Stimulated activated CD4-positive, alpha-beta T cell treated with anti-CD3 and anti-CD28 coated beads, Interleukin-2, amount 100 ng/mL, for 48 hours (primary cell): ENCODE results near the gene THSD4.

Experiments used
- DNase-seq, 2 donors: peaks; one replicate each; pipeline ENCODE4 v3.0.0-alpha.2; 2020

THSD4 gene

DNA sequence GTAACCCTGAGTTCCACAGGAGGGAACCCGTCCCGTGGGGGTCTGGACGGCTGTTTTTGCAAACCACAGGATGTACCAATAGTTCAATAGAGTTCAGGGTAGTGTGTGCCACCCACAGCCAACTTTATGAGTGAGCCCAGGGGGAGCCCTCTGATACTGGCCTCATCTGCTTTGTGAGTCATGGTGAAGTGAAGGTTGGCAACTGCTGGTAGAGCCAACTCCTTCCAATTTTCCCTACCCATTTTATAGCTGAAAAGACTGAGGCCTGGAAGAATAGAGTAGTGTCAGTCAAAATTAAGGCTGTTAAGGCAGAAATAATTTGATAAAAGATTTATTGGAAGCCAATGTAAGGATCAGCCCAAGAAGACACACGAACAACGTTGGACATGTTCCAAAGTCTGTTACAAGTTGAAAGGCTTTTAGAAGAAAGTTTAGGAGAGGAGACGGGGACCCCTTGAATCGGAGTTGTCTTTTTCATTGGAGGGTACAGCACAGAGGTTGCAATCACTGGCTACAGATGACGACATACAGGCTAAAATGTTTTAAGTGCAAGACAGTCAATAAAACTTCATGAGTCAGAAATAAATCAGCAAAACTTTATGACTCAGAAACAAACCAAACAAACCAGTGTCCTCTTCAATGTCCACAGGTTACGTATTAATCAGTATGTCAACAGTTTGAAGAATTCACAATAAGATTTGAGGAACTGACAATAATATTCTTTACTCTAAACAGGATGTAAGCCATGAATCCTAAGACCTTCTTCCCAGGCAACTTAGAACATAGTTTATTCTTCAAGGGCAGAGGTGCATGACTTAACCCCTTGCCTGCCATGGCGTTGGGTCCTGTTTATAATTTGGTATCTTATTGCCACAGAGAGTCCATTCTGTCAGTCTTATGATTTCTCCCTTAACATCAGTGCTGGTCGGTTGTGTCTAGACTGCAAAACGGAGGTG lies 632.1 kb downstream of the THSD4 start:
- DNase-seq: no peak

DNA sequence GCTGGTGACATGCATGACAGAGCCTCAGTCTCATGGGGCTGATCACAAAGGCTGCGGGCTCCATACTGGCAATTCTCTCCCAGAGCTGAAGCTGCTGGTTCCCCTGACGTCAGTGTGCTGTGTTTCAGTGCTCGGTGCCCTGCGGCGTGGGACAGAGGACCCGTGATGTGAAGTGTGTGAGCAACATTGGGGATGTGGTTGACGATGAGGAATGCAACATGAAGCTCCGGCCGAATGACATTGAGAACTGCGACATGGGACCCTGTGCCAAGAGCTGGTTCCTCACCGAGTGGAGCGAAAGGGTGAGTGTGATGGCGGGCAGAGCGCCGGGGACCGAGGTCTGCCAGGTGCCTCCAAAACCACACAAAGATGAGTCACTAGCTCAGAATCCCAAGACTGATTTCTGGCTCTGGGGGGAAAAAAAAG lies 633.0 kb downstream of the THSD4 start:
- no peak for DNase-seq

DNA sequence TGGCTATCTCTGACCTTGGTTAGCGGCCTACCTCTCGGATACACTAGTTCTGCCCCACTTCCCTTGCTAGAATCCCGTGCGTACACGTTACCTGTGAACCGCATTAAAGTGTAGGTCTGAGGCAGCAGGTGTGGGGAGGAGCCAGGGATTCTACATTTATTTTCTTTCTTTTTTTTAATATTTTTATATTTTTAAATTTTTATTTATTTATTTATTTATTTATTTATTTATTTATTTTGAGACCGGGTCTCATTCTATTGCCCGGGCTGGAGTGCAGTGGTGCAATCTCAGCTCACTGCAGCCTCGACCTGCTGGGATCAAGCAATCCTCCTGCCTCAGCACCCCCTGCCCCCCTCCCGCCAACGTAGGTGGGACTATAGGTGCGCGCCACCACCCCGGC lies 634.2 kb downstream of the THSD4 start:
- DNase-seq: no peak

DNA sequence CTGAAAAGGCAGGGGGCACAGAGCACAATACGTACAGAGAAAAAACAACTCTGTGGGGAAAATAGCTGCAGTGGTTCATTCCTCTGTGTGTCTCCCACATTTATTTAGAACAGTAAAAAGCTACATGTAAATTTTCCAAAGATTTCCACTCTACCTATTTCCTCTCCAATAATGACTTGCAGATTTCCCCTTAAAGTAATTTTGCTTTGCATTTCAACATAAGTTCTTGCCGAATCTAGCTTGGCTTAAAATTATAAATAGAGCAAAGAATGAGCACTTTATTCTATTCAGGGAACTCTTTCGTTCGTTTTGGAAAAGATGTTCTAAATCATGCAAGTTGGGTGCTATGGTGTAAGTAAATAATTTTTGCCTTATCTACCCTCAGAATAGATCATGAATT lies 636.9 kb downstream of the THSD4 start:
- DNase-seq: no peak

DNA sequence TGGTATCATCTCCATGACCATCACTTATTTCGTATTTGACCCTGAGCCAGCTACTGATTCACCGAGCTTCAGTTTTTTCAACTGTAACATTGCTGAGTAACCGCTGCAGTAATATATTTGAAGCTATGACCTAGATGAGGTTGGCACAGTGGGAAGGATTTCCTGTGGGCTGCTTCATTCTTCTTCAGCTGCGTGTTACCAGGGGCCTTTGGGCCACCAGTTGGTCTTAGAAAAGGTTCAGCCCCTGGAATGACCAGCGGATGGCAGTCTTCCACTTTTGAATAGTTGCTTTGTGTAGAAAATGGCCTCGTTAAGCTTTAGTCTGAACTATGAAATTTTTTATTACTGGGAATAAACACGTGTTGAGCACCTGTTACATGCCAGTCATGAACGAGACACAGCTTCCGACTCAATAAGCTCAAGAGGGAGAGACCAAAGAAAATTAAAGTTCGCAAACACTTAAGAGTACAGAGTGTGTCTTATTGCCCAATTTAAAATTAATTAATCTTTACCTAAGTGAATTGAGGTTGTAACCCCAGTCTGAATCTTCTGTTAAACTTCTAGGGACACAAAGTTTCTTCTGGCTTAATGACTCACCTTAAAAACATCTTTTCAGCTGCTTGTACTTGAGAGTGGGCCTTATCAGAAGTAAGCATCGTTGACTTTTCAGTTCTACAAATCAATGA lies 637.5 kb downstream of the THSD4 start:
- DNase-seq: no peak

DNA sequence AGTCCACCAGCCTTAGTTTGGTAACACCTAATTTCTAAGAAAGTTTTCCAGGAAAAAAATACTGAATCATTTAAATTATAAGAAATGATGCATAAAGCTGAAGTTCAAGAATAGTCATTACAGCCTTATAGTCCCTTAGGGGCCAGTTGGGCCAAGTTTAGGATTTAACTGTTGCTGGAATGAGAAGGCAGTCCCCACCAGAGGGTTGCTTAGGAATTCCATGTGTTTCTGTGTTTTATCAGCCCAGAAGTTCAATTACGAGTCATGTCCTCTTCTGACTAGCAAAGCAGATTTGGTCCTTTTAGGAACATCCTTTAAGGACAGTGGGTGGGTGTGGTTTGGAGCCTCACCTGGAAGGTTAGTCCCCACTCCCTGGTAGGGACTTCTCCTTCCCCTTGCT lies 638.1 kb downstream of the THSD4 start:
- no peak for DNase-seq

DNA sequence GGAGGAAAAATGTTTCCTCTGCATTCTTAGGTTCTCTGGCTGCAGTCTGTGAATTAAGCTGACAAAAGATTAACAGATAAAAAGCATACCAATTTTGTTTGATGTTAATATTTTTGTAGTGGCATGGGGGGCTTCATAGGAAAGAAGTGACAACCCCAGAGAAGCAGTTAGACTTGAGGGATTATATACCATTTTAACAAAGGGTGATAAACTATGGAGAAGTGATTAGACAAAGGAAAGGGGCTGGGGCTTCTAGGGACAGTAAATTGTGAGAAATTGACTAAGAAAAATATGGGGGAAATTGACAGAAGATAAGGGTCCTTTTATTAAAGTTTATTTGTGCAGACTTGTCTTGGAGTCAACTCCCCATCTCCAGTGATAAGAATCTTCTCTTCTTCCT lies 639.4 kb downstream of the THSD4 start:
- DNase-seq: no peak

DNA sequence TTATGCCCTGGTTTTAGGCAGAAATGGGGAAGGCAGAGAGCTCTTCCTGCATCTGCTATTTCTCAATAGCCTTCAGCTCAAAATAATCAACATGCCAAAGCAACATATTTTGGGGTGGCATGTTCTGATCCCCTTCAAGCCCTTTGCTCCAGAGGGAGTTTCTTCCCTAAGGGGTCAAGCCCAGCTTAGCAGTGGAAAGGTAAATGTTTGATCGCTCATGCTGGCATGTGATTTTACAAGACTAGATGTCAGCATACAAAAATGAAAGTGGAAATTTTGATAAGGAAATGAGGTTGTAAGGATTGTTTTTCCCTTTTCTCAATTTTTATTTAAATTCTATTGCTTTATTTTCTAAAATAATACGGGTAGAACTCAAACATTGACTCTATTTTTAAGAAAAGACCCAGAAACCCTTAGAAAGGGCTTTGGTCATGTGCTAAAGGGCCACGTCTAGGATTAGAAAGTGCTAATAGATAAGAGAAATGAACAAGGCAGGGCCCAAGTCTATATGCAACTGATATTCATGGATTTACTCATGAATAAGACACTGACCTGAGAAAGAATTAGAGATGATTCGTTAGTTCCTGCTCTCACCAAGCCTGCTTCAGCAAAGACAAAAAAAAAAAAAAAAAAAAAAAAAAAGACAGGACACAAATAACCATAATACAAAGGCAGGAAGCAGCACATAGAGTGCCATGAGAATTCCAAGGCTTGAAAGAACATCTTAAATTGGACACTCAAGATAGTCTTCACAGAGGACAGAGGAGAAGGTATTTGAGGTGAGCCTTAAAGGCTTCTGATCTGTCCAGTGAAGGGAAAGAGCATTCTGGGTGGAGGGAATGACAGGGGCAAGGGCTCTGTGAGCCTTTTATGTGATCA lies 640.1 kb downstream of the THSD4 start:
- no peak for DNase-seq

DNA sequence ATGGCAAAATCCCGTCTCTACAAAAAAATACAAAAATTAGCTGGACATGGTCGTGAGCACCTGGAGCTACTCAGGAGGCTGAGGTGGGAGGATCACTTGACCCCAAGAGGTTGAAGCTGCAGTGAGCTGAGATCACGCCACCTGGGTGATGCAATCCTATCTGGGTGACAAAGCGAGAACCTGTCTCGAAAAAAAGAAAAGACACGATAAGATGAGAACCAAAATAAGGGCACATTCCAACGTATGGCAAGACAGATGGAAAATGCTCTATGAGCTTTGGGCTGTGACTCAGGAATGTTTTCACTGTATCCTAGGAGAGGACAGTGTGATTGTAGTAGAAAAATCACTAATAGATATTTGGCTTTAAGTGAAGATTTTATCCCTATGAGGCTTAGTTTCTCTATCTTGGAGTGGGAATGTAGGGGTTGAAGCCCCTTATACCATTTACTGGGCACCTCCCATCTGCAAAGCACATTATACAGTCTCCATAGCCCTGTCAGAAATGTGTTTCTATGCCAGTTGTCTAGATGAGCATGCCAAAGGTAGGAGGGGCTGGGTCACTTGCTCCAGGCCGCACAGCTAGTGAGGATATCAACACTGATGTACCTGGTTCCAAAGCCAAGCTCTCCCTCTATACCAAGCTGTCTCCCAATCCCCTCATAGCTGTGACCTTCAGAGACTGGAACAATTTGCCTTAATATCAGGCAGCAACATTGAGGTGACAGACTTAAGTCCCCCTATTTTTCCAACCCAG lies 641.5 kb downstream of the THSD4 start:
- no peak for DNase-seq

DNA sequence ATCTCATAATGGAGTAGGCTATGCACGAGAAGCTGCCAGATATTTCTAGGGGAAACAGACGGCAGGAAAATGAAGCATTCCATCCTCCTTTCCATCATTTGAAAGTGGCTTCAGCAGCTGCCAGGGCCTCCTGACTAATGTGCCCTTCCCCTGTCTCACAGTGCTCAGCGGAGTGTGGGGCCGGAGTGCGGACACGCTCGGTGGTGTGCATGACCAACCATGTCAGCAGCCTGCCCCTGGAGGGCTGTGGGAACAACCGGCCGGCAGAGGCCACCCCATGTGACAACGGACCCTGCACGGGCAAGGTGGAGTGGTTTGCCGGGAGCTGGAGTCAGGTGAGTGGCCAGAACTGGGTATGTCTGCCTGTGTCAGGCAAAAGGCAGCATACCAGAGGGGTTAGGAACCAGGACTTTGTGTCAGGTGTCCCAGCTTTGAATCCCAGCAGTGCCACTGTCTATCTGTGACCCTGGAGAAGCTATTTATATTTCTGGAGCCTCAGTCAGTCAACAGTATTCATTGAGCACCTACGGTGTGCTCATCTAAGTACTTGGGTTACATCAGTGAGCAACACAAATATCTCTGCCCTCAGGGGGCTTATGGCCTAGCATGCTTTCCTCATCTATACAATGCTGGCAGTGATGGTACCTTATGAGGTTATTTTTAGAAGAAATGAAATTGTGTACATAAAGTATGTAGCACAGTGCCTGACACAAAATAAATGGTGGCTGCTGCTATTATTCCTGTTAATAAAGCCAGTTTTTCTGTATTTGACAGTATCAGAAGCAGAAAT lies 642.7 kb downstream of the THSD4 start:
- DNase-seq: no peak

DNA sequence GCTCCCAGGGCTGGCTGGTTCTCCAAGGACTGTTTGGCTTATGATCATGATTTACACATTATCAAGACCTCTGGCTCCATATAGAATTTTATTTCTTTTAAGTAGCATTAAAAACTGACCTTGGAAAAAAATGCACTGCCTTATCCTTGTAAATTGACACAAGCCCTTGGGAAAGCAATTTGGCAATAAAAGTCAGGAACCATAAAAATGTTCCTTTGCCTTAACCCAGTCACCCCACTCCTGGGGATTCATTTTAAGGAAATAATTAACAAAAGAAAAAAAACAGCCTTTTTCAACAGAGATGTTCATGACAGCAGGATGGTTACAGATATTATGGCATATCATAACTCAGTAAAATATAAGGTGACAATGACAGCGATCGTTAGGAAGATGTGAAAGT lies 643.4 kb downstream of the THSD4 start:
- no peak for DNase-seq

DNA sequence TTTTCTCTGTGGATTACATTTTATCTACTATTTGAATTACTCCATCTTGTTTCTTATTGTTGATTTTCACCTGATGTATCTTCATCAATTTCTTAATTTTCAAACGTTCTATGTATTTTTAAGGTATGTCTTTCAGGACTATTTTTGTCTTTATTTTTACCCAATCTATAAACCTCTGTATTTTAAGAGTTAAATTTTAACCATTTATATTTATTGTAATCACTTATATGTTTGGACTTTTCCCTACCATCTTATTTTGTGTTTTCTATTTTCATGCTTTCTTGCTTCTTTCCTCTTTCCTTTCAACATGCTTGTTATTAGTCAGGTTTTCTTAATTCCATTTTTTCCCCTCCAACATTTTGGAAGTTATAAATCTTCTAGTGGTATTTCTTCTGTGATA lies 645.6 kb downstream of the THSD4 start:
- no peak for DNase-seq

DNA sequence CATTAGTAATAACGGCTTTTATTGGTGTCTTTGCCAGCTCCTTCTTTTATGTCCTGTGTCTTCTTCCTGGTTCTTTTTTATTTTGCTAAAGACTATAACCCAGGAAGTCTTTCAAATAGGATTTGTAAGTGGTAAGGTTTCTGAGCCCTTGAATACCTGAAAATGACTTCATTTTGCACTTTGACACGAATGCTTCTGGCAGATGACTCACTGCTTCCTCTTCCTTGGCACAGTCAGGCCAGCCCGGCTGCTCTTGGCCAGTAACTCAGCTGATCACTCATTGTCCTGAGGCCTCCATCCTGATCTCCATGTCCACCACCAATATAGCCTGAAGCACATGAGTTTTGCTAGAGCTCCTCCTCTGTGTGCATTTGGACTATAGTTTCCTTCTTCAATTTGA lies 646.4 kb downstream of the THSD4 start:
- no peak for DNase-seq

DNA sequence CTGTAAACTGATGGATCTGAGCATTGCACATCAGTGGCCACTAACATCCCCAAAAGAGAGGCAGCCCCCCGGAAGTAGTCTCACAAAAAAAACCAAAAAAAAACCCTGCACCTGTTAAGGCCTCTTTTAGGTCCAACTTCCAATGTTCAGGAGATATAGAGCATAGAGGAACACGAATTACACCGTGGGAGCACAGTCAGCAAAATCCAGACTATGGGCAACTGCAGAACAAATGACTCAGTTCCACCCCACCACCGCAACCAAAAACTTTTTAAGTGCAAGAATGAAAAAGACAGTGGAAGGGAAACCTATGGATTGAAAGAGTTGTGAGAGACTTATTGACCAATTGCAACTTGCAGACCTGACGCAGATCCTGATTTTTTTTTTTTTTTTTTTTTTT lies 652.9 kb downstream of the THSD4 start:
- DNase-seq: no peak

DNA sequence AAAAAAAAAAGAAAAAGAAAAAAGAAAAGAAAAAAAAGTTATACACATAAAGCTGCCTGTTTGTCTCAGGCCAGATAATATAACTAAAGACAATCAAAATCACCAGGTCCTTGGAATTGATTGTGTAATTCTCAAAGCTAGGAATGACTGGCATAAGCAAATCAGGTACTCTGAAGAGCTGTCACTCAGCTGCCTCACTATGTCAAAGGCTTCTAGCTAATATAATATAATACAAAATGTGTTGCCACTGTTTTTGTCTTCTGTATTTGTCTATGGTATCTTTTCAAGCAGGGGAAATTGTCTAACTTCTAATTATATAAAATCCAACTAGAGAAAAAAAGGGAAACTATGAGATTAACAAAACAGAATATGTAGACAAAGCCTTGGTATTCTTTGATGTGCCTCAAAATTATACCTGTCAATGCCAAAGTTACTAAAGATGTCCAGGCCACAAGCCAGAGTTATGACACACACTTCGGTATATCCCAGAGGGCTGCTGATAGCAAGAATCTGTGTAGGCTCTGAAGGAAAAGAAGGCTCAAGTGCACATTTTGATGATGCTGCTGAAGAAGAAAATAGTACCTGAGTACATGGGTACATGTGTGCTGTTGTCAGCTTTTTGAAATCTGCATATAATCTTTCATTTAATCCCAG lies 658.1 kb downstream of the THSD4 start:
- DNase-seq: no peak

DNA sequence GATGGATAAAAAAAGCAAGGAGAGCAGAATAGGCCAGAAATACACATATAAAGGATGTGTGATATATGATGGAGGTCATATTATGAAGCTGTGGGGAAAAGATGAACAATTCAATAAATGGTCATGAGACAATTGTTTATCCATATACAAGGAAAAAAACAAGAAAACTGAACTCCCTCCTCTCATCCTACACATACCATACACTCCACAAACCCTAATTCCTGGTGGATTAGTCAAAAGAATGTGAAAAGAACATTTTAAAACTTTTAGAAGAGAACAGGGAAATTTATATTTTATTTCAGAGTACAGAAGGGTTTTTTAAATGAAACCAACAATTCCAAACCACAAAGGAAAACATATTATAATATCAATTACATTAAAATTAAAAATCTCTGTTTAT lies 660.6 kb downstream of the THSD4 start:
- DNase-seq: no peak

DNA sequence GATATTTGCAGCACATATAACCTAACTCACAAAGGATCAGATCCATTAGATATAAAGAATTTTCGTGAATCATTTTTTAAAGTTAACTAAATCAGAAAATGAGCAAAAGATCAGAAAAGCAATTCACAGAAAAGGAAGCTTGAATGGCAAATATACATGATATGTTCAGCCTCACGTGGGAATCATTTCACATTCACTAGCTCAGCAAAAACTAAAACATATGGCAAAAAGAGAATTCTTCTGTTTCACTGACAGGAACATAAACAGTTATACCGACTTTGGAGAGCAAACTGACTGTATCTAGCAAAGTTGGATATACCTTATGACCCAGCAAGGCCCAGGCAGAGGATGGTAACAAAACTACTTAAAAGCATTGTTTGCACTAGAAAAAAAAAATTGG lies 661.0 kb downstream of the THSD4 start:
- DNase-seq: no peak

DNA sequence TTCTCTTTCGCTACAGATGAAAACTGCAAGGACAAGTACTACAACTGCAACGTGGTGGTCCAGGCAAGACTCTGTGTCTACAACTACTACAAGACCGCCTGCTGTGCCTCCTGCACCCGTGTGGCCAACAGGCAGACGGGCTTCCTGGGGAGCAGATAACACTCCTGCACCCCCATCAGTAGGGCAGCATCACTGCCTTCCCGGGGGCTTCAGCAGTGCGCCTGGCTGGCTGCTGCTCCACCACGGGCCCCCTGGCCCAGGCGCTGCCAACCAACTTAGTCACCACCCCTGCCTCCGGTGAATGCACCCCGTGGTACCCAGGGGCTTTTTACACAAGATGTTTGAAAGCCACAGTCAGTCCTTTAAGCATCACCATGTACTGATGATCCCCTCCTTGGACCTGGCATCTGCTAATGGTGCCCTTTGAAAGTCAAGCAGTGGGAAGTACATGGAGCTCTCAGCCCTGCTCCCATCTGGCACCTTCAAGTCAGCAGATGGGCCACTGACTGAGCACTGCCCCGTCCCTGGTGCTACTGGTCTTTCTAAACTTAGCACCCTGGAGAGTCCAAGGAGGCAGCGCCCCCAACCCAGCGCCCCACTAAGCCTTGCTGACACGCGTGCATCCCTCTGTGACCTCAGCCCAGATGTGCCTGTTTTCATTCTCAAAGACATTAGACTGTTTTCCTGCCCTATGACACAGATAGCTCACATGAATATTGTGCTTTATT lies 662.1 kb downstream of the THSD4 start:
- no peak for DNase-seq

DNA sequence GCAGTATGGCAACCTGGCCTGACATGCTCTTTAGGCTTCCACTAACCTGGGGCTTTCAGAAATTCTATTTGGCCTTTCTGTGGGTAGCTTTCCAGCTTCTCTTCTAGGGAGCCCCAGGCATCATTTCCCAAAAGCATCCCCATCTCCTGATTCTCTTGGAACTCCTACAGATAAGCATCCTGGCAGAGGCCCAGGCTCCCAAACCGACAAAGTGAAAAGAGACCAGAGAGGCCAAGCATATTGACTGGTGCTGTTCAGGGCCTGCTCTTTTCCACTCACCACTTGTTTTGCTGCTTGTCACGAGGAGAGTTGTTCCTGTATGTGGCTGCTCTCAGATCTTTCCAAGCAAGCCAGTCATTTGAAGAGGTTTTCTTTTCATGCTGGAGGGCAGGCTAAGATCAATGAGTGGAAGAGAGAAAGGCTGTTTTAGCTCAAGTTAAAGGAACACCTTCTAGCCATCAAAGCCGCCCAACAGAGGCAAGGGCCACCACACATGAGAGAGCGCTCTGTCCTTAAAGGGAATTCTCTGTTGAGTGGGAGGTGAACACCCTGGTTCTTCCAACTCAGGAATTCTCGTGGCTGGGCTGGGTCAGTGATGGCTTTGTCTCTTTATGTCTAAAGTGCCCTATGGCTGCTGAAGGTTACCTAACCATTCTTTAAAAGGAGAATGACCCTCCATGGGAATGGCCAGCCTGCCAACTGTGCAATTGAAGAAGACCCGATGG lies 664.0 kb downstream of the THSD4 start:
- DNase-seq: no peak
